Activated CD4-positive, alpha-beta T cell treated with anti-CD3 and anti-CD28 coated beads, Interleukin-2, amount 50 U/mL, for 24 hours (primary cell): ENCODE data around the gene CDK18.

Source experiments
- DNase-seq, 2 donors: peaks; one replicate each; pipeline ENCODE4 v3.0.0-alpha.2; 2020; ENCODE audit warnings: low read depth in 1 of 2, low spot score in 1 of 2

CDK18 gene

DNA sequence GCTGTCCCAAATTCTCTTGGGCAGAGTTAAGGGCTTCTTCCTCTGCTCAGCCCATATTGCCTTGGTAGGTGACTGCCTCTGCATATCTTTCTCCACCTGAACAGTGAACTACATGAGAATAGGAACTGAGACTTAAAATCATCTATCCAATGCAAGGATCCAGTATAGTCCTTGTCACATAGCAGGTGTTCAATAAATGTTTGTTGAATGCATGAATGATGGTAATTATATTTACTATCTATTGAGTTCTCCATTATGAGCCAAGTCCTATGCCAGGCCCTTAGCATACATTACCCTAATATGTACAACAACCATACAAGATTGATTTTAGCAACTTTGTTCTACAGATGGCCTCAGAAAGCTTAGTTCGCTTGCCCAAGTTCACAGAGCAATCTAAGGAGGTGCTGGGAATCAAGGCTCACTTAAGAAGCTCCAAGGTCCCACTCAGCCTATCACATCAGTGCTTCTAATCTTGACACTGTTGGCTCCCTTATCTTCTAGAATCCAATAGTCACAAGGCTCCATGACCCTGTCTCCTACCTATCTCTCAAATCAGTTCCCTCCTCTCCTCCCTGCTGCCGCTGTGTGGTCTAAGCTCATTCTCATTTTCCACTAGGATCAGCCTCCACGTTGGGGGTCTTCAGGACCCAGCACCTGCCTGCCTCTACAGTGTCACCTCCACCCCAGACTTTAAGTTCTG lies 2.2 kb upstream of the CDK18 start:
- DNase-seq, result no peak

- DNase-seq, result no peak
Measured at GRCh38 chr1:205502992-205503391, 1.5 kb upstream of the CDK18 start.

DNA sequence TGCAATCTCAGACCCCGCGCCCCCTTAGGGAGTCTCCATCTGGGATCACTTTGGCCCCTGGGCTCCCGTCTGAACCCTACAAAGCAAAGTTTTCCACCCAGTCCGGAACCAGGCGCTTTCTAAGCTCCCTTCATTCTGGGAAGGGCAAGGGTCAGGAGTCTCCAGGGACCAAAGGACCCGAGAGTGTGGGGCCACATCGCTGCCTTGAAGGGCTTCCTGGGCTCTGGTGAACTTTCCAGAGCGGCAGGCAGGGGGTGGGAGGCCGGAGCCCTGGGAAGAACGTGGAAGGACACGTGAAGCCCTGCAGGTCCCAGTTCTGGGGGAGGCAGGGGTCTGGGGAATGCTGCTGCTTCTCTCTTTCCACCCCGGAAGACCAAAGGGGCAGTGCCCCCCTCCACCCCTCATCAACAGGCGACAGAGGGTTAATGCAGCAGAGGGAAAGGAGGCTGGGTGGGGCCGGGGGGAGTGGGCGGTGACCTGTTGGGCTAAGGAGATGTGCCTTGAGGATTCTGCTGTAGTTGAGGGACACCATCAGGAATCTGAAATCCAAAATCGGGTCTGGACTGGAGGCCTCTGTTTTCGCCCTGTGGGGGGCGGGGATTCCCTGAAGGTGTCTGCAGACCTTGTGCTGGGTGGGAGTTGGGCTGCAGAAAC lies 734 bp downstream of the CDK18 start:
- no peak for DNase-seq

DNA sequence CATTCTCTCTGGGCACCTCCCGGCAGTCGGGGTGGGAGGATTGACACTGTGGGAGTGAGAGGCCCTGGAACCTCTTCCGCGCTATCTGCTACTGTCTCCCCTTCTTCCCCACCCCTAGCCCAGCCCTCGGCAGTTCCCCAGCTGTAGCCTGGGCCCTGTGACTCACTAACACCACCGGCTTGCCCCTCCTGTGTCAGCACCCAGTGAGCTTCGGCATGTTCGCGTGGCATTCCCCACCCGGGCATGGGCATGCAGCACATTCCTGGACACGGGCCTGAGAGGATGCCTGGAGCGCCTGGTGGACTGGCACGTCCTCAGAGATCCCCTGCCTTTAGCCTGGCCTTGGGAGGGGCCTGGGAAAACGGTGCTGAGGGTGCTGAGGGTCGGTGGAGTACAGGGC lies 1.3 kb downstream of the CDK18 start:
- DNase-seq, result no peak

- DNase-seq, result no peak
Measured at GRCh38 chr1:205506409-205507200, 2.1 kb downstream of the CDK18 start.

GRCh38 chr1:205508227-205508714 lies 3.8 kb downstream of the CDK18 start:
- no peak for DNase-seq

- DNase-seq, result no peak
Measured at GRCh38 chr1:205510308-205510950, 6.0 kb downstream of the CDK18 start.

DNA sequence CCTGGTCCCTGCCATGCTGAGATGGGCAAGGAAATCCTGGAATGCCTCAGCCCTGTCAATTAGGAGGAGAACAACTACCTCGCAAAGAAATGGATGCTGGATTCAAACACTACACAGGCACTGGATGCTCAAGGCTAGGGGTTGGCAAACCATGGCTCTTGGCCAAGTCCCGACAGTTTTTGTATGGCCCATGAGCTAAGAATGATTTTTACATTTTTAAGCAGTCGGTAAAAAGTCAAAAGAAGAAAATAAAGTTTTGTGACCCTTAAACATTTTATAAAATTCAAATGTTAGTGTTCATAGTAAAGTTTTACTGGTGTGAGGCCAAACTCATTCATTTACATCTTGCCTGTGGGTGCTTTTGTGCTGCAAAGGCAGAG lies 6.5 kb downstream of the CDK18 start:
- DNase-seq, result no peak

- DNase-seq, result no peak
Measured at GRCh38 chr1:205512059-205513045, 7.9 kb downstream of the CDK18 start.

GRCh38 chr1:205513774-205514173 lies 9.3 kb downstream of the CDK18 start:
- no peak for DNase-seq

GRCh38 chr1:205514211-205515142 lies 10.0 kb downstream of the CDK18 start:
- no peak for DNase-seq

- no peak for DNase-seq
Measured at GRCh38 chr1:205515781-205516253, 11.3 kb downstream of the CDK18 start.

GRCh38 chr1:205516362-205516761 lies 11.9 kb downstream of the CDK18 start:
- DNase-seq, result no peak

DNA sequence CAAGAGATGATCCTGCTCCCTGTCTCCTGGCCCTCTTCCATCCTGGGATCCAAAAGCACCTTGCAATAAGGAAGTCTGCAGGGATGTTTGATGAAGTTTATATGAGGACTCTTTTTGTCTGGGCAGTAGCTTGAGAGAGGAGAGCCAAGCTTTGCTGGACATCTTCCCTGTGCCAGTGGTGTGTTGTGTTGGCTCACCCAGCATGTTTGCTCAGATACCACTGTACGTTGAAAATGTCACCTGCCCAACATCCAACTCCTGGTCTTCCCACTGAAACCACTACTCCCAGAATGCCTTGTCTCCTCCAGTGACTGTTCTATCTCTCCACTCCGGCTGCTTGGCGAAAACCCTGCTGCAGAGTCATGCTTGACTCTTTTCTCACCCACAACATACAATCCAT lies 12.8 kb downstream of the CDK18 start:
- DNase-seq, result no peak

- DNase-seq, result no peak
Measured at GRCh38 chr1:205517763-205518162, 13.3 kb downstream of the CDK18 start.

DNA sequence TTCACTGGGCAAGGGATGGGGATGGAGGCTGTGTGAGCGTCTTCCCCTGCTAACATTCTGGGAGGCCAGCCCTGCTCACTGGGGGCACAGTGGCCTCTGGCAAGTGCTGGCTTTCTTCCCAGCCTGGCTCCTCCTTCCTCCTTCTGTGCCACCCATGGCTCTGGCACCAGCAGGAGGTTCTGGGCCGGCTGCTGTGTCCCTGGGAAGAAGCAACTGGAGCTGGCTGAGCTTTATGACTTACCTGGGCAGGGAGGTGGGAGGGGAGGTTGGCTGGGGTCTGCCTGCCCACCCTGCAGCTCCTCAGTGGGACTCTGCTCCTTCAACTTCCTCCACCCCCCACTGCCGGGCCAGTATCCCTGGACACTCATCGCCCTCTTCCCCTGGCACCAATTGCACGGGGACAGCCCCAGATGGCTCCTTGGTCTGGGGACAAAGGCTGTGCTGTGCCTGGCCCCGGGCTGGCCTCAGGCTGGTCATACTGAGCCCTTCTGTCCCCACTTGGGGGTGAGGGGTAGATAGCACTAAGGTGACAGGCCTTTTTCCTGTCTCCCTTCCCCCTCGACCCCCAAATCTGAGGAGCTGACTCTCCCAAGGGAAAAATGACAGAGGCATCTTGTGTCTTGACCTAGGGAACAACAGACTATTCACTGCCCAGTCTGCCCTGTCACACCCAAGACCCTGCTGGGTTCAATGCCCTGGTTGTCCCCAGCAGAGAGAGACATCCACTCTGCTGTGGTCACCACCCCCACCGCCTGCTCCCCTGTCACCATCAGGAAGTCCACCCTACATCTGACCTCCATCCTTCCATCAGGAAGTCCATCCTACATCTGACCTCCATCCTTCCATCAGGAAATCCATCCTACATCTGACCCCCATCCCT lies 14.4 kb downstream of the CDK18 start:
- DNase-seq, result no peak

- no peak for DNase-seq
Measured at GRCh38 chr1:205519541-205520131, 15.2 kb downstream of the CDK18 start.

DNA sequence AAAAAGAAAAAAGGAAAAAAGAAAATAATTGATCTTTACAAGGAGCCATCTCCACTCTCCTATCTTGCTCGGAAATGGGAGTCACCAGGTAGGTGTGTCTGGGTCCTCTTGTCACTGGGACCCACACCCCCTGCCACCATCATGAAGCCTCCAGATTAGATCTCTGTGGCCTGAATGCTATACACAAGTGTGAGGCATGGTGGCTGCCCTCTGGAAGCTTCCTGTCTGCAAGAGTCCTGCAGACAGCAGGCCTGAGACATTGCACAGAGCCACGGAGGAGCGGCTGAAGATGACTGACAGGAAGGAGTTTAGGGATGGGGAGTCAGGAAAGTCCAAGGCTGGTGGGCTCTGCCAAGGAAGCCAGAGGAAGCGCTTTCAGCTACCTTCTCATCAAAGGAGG lies 16.2 kb downstream of the CDK18 start:
- no peak for DNase-seq
